Immature natural killer cell (primary cell): ENCODE data around the gene JPH3. TPM values are rescaled to one million over a fixed set of nuclear protein-coding genes. Genes with fewer than 3 reads are reported as not detected.

Source experiments
- DNase-seq, 3 donors: peaks; one replicate each; pipeline ENCODE4 v3.0.0; 2022; ENCODE audit warnings: mixed read lengths in 1 of 3
- H3K27ac Mint-ChIP-seq, 6 donors: one replicate each; pipeline ENCODE4 v1.8.0; 2020; ENCODE audit warnings: mixed read lengths in 6 of 6, mild to moderate bottlenecking in 5 of 6, inconsistent platforms in 4 of 6, moderate library complexity in 3 of 6
- H3K27me3 Mint-ChIP-seq, 3 donors: one replicate each; pipeline ENCODE4 v1.8.0; 2020 to 2021; ENCODE audit warnings: low read depth in 3 of 3, mild to moderate bottlenecking in 3 of 3, mixed read lengths in 3 of 3, moderate library complexity in 3 of 3, inconsistent platforms in 1 of 3
- H3K36me3 Mint-ChIP-seq, 3 donors: one replicate each; pipeline ENCODE4 v1.8.0; 2020; ENCODE audit warnings: mixed read lengths in 3 of 3, inconsistent platforms in 2 of 3, mild to moderate bottlenecking in 2 of 3
- H3K4me1 Mint-ChIP-seq, 2 donors: one replicate each; pipeline ENCODE4 v1.8.0; 2020; ENCODE audit warnings: inconsistent platforms in 2 of 2, mild to moderate bottlenecking in 2 of 2, mixed read lengths in 2 of 2, moderate library complexity in 1 of 2
- H3K4me3 Mint-ChIP-seq, 5 donors: one replicate each; pipeline ENCODE4 v1.8.0; 2020; ENCODE audit warnings: mild to moderate bottlenecking in 5 of 5, mixed read lengths in 5 of 5, inconsistent platforms in 3 of 5, moderate library complexity in 3 of 5
- H3K9me3 Mint-ChIP-seq, 6 donors: one replicate each; pipeline ENCODE4 v1.8.0; 2020; ENCODE audit warnings: mild to moderate bottlenecking in 6 of 6, mixed read lengths in 6 of 6, inconsistent platforms in 4 of 6, moderate library complexity in 3 of 6
- polyA plus RNA-seq, 3 donors: library from polyadenylated mRNA; unstranded; fragments of 300-500 nt; fragmentation: Illumina TruSeq; gene quantifications; one replicate each; pipeline ENCODE4 v1.2.3, GENCODE V29; 2021

JPH3 gene
- polyA plus RNA-seq, 3 donors from 2014 or later: not detected

DNA sequence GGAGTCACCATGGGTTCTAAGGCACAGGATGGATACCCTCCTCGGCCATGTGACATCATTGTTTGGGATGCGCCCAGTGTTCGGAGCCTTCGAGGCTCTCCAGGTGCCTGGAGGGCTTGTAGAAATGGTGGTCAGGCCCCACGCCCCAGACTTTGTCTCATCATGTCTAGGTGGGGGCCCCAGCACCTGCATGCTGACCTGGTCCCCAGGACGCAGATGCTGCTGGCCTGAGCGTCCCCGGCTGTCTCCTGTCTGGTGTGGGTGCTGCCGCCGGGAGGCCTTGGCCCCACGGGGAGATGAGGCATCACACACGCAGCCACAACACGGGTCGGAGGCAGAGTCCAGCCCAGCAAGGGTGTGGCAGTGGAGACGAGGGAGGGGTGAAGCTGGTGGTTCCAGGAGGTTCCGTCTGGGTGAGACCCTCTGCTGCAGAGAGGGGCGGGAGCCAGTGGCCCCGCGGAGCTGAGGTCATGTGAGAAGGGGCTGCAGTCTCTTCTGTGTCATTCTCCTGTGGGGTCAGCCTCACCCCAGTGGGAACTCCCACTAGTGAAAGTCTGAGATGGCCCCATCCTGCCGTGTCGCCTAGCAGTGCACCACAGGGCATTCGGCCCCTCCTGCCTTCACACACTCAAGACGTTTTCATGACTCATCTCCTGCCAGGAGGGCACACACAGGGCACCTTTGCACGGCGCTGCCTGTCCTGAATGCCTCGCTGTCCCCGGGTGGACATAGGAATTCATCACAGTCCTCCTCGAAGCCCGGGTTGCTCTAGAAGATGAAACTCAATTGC lies 46.6 kb downstream of the JPH3 start:
- H3K9me3 Mint-ChIP-seq: no peaks in the 10 kb centered on the region
- H3K27ac Mint-ChIP-seq: no peak overlapping the region
- H3K4me1 Mint-ChIP-seq: no peaks in the 10 kb centered on the region
- no peak for DNase-seq
- peaks cover 0 to 6% (median 5%) of the 10 kb centered on the region in 3 donors for H3K27me3 Mint-ChIP-seq
- no peaks in the 10 kb centered on the region for H3K36me3 Mint-ChIP-seq
- H3K4me3 Mint-ChIP-seq: no peak overlapping the region

DNA sequence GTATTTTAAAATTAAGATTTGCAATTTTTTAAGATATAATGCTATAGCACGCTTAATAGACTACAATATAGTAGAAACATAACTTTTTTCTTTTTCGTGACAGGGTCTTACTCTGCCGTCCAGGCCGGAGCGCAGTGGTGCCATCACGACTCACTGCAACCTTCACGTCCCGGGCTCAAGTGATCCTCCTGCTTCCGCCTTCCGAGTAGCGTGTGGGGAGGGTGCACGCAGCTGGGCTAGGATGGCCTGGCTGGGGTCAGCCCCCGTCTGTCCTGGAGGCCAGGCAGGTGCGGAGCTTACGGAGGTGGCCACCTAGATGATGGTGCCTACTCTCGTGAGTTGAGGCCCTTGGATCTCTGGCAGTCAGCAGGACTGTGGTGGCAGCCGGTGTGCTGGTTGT lies 50.1 kb downstream of the JPH3 start:
- H3K4me1 Mint-ChIP-seq: no peaks in the 10 kb centered on the region
- H3K4me3 Mint-ChIP-seq: no peak overlapping the region
- no peaks in the 10 kb centered on the region for H3K36me3 Mint-ChIP-seq
- no peak for DNase-seq
- H3K9me3 Mint-ChIP-seq: no peaks in the 10 kb centered on the region
- H3K27ac Mint-ChIP-seq: no peak overlapping the region
- H3K27me3 Mint-ChIP-seq: peaks cover 3 to 5% (median 5%) of the 10 kb centered on the region in 3 donors

DNA sequence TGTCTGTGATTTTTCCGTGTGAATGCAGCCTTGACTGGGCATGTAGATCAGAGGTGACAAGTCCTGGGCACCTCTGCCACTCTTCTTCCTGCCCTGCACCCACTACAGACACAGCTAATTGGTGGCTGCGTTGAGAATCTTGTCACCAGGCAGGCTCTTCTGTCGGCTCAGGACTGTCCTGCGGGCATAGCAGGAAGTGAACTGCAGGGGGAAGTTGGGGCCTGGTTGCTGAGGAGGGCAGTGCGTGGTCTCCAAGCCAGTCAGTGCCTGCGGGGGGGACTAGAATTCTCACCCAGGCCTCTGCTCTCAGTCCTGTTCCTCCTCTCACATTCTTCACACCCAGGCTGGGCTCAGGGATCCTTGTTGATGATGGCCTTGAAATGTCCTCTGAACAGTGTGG lies 50.5 kb downstream of the JPH3 start:
- peak in 1 of 3 donors; percentile 4 for DNase-seq
- no peaks in the 10 kb centered on the region for H3K9me3 Mint-ChIP-seq
- H3K36me3 Mint-ChIP-seq: no peaks in the 10 kb centered on the region
- no peaks in the 10 kb centered on the region for H3K4me1 Mint-ChIP-seq
- H3K27ac Mint-ChIP-seq: peak overlapping the region in 1 of 6 donors; percentile 24
- peaks cover 3 to 5% (median 5%) of the 10 kb centered on the region in 3 donors for H3K27me3 Mint-ChIP-seq
- H3K4me3 Mint-ChIP-seq: no peak overlapping the region

DNA sequence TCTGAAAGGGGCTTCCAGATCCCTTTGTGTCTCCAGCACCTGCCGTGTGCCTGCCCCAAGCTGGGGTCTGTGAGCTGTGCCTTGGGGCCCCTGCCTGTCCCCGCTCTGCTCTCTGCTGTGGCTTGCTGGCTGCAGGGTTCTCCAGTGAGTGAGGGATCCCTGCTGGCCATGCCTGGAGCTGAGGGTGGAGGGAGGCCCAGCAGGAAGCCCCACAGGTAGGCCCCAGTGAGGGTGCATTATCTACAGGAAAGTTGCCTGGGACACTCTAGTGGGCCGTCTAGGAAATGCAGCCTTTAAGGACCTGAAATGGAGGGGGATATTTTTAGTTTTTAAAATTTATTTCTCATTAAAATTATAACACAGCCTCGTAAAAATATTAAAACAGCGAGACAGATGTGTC lies 50.9 kb downstream of the JPH3 start:
- Mint-ChIP-seq H3K36me3 (no peaks in the 10 kb centered on the region), H3K9me3 (no peaks in the 10 kb centered on the region), H3K4me1 (no peaks in the 10 kb centered on the region), H3K27me3 (peaks cover 2 to 3% (median 3%) of the 10 kb centered on the region in 3 donors), H3K4me3 (no peak overlapping the region), H3K27ac (no peak overlapping the region)
- no peak for DNase-seq

DNA sequence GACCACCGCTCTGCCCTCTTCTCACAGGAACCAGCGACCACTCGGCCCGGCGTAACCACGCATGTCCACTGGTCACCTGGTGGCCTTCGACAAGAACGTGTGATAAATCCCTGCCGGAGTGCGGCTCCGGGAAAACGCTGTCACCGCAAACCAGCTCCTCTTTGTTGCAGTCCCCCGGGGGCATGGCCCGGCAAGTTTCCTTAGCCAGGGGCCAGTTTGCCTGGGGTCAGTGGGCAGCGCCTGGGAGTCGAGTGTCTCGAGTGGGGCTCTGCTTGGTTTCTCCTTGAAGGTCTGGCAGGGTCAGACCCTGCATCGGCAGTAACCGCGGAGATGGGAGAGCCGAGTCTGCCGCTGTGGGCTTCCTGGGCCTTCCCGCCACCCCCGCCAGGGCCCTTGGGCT lies 52.5 kb downstream of the JPH3 start:
- no peak for DNase-seq
- H3K36me3 Mint-ChIP-seq: no peaks in the 10 kb centered on the region
- H3K4me1 Mint-ChIP-seq: no peaks in the 10 kb centered on the region
- H3K27me3 Mint-ChIP-seq: peaks cover 2 to 3% (median 3%) of the 10 kb centered on the region in 3 donors
- no peak overlapping the region for H3K27ac Mint-ChIP-seq
- no peak overlapping the region for H3K4me3 Mint-ChIP-seq
- no peaks in the 10 kb centered on the region for H3K9me3 Mint-ChIP-seq

DNA sequence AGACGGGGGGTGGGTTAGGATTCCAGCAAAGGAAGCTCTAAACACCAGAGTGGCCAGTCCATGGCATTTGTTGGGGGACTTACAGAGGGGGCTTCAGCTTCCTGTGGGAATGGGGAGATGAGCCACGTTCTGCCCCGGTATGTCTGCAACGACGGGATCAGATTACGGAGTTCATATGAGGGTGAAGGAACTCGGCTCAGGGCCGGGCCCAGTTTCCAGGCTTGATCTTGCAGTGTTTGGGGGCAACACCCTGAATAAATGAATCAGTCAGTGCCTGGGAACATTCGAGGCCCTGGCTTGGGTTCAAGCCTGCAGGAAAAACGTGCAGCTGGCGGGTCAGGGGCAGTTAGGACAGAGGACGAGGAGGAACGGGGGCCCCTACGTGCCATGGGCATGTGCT lies 54.0 kb downstream of the JPH3 start:
- Mint-ChIP-seq H3K27ac (no peak overlapping the region), H3K36me3 (no peaks in the 10 kb centered on the region), H3K4me3 (no peak overlapping the region), H3K27me3 (peaks cover 0 to 7% (median 6%) of the 10 kb centered on the region in 3 donors), H3K9me3 (peaks cover 0 to under 1% (median 0%) of the 10 kb centered on the region in 6 donors), H3K4me1 (no peaks in the 10 kb centered on the region)
- no peak for DNase-seq

DNA sequence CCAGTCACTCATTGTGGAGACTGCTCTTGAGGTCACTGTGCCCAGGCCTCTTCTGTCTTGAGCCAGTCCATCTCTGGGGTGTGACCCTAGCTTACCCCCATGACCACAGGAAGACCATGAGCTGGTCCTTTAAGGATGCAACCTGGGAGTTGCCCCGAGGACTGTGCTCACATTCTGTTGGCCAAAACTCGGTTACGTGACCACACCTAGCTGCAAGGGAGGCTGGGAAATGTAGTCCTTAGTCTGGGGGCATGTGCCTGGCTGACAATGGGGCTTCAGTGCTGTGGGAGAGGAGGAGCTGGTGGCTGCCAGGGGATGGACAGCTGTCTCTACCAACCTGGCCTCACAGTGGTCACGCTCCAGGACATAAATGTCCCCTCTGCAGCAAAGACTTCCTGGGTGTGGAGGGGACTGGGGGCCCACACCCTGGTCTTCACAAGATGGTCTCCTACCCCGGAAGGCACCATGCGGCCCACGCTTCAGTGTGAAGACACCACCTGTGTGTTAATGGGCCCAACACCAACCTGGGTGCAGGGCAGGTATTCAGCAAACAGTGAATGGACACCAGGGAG lies 55.4 kb downstream of the JPH3 start:
- H3K4me1 Mint-ChIP-seq: no peaks in the 10 kb centered on the region
- H3K9me3 Mint-ChIP-seq: peaks cover 0 to 2% (median 0%) of the 10 kb centered on the region in 6 donors
- no peaks in the 10 kb centered on the region for H3K36me3 Mint-ChIP-seq
- H3K4me3 Mint-ChIP-seq: no peak overlapping the region
- DNase-seq: no peak
- H3K27ac Mint-ChIP-seq: no peak overlapping the region
- peaks cover 0 to 9% (median 6%) of the 10 kb centered on the region in 3 donors for H3K27me3 Mint-ChIP-seq

DNA sequence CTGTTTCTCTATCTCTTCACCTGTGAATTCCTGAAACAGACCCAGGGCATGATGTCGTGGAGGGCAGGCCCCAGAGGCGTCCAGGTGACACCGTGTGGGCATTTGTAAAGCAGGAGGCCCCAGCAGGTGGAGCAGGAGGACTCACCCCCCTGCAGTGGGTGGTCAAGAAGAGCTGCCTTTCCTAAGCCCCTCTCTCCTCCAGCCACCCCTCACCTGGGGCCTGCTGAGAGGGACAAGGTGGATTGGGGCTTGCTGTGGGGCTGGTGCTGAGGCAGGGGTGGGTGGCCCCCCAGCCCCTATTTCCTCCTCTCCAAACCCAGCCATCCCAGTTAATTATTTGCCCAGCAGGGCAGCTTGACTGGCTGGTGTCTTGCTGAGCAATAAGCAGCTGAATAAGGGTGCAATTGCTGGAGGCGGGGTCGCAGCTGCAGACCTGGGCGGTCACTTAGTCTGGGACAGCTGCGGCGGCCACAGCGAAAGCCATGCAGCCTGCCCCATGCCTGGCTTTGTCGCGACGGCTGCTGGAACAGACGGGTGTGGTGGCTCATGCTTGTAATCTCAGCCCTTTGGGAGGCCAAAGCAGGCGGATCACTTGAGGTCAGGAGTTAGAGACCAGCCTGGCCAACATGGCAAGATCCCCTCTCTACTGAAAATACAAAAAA lies 56.4 kb downstream of the JPH3 start:
- DNase-seq: no peak
- peaks cover 0 to 2% (median 0%) of the 10 kb centered on the region in 6 donors for H3K9me3 Mint-ChIP-seq
- no peaks in the 10 kb centered on the region for H3K36me3 Mint-ChIP-seq
- no peak overlapping the region for H3K4me3 Mint-ChIP-seq
- H3K4me1 Mint-ChIP-seq: no peaks in the 10 kb centered on the region
- H3K27me3 Mint-ChIP-seq: peaks cover 3 to 10% (median 6%) of the 10 kb centered on the region in 3 donors
- no peak overlapping the region for H3K27ac Mint-ChIP-seq

DNA sequence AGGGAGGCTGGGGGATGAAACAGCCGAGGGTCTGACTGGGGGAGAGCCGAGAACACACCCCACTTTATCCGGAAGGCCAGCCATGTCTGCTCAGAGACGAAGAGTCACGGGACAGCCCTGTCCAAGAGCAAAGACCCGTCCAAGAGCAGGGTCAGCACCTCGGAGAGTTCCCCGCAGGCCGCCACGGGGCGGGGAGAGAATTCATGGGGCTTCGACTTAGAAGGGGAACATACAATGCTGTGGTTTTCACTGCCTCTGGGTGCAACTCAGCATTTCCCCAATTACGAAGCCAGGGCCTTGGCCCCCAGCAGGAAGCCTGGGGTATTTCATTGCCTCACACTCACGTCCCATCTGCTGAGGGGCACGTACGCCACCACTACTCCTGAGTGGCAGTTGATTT lies 59.3 kb downstream of the JPH3 start:
- H3K4me1 Mint-ChIP-seq: no peaks in the 10 kb centered on the region
- no peaks in the 10 kb centered on the region for H3K36me3 Mint-ChIP-seq

DNA sequence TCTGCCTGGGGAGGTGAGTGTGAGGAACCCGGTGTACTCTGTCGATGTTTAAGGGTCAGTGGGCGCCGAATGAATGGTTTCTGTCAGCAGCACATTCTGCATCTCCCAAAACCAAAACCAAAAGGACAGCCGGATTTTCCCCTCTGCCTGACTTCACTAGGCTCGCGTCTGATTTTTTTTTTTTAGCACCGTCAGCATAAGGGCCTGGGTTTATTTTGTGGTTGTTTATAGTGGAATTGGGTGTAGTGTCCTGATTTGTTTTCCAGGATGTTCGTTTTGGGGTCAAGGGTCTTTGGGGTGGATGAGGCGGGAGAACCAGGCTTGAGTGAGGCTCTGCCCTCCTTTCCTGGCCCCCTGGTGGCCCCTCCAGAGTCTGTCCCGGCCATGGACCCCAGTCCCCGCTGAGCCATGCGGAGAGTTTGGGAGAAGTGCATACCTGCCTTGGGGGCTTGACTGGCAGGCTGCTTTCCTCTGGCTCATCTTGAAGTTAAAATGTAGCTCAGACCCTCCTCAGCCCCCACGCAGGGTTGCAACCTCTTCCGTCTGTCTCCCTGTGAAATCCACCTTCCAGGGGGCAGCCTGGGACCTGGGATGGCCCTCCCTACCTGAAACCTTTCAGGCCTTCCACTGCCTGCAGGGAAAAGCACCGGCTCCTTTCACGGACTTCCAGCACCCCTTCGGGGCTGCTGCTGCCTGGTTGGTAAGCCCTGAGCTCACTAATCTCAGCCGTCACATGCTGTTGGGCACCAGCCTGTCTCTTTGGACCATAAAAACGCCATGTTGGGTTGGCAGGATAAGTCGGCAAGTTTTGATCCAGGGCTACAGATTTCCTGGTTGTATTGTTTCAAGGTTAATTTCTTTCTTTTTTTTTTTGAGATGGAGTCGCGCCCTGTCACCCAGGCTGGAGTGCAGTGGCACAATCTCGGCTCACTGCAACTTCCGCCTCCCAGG lies 60.2 kb downstream of the JPH3 start:
- Mint-ChIP-seq H3K27me3 (peaks cover 2 to 14% (median 3%) of the 10 kb centered on the region in 3 donors), H3K4me1 (no peaks in the 10 kb centered on the region), H3K9me3 (peaks cover 0 to 2% (median 0%) of the 10 kb centered on the region in 6 donors), H3K4me3 (no peak overlapping the region), H3K27ac (no peak overlapping the region), H3K36me3 (no peaks in the 10 kb centered on the region)
- DNase-seq: no peak

More for the DNA sequence above, 59.3 kb downstream of the JPH3 start:
- H3K4me3 Mint-ChIP-seq: no peak overlapping the region
- peaks cover 0 to 2% (median 0%) of the 10 kb centered on the region in 6 donors for H3K9me3 Mint-ChIP-seq
- peaks cover 2 to 14% (median 3%) of the 10 kb centered on the region in 3 donors for H3K27me3 Mint-ChIP-seq
- DNase-seq: peak; percentile 42 to 50 (median 44)
- no peak overlapping the region for H3K27ac Mint-ChIP-seq

DNA sequence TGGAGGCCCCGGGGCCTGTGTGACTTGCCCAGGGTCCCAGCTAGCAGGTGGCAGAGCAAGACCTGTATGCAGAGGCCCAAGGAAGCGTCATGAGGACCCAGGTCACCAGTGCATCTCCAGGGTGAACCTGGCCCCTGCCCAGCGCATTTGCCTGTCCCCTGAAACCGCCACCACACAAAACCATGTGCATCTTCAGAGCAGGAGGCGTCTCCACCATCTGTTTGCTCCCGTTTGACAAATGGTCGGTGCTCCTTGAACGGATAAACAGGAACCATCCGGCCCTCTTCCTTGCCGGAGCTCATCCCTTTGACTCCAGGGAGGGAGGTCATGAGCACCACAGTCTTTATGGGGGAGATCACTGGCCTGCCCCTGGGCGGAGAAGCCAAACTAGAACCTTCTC lies 62.5 kb downstream of the JPH3 start:
- H3K9me3 Mint-ChIP-seq: peaks cover 0 to 2% (median 0%) of the 10 kb centered on the region in 6 donors
- no peak overlapping the region for H3K4me3 Mint-ChIP-seq
- H3K4me1 Mint-ChIP-seq: no peaks in the 10 kb centered on the region
- H3K27me3 Mint-ChIP-seq: peaks cover 2 to 12% (median 6%) of the 10 kb centered on the region in 3 donors
- H3K36me3 Mint-ChIP-seq: no peaks in the 10 kb centered on the region
- DNase-seq: no peak
- H3K27ac Mint-ChIP-seq: no peak overlapping the region

DNA sequence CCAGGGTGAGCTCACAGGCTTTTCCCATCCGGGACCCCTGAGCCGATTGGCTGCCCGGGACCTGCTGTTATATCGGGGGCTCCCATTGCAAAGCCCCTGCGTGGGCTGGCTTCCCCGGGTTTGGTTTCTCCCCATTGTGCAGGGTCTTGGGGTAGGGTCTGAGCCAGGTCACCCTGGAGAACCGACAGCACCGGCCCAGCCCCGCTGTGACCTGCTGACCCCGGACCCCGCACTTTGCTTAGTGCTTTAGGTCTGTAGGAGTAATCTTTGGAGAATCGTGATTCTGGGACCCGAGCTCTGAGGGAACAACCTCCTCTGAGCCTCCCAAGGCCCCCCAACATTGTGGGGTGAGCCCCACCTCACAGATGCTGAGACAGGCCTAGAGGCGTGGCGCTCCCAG lies 62.9 kb downstream of the JPH3 start:
- H3K4me1 Mint-ChIP-seq: no peaks in the 10 kb centered on the region
- no peaks in the 10 kb centered on the region for H3K36me3 Mint-ChIP-seq
- H3K27me3 Mint-ChIP-seq: peaks cover 2 to 12% (median 6%) of the 10 kb centered on the region in 3 donors
- H3K4me3 Mint-ChIP-seq: no peak overlapping the region
- no peak for DNase-seq
- no peak overlapping the region for H3K27ac Mint-ChIP-seq
- H3K9me3 Mint-ChIP-seq: peaks cover 0 to 2% (median 0%) of the 10 kb centered on the region in 6 donors

DNA sequence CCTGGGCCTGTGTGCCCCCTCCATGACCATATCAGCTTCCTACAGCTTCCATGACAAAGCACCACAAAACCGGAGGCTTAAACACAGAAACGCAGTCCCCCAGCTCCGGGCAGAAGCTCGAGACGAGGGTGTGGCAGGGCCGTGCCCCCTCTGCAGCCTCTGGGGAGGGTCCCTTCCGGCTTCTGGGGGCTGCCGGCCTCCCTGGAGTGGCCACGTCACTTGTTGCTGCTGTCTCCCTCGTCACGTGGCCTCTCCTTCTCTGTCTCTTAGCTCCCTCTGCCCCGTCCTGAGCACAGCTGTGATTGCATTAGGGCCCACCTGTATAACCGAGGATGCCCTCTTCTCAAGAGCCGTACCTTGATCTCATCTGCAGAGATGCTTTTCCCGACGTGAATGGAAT lies 64.6 kb downstream of the JPH3 start:
- no peaks in the 10 kb centered on the region for H3K36me3 Mint-ChIP-seq
- no peak for DNase-seq
- H3K27me3 Mint-ChIP-seq: peaks cover 0 to 8% (median 7%) of the 10 kb centered on the region in 3 donors
- H3K4me3 Mint-ChIP-seq: no peak overlapping the region
- no peak overlapping the region for H3K27ac Mint-ChIP-seq
- H3K4me1 Mint-ChIP-seq: no peaks in the 10 kb centered on the region
- H3K9me3 Mint-ChIP-seq: no peaks in the 10 kb centered on the region
